Stomach (tissue), 9 donors: Measurements from ENCODE around the gene CCNG2. TPM values are rescaled to one million over a fixed set of nuclear protein-coding genes. Genes with fewer than 3 reads are reported as not detected.
A peak's percentile ranks its signal among the peaks of the same experiment; 100 is the strongest.
"Not testable (repeated sequence)": the region's sequence is repeated elsewhere in the genome, so short reads cannot be mapped to it uniquely, and the experiment has no call there.

ENCODE experiments used
- DNase-seq, 2 donors: peaks; one replicate each; pipeline versions ENCODE4 v3.0.0 to v3.0.0-alpha.2; 2013 to 2019
- H3K27ac ChIP-seq, 5 donors: fragments of 200-600 bp in 4 of 5; sonication (generic) in 4 of 5; one replicate each; pipeline ENCODE4 v1.5.1; 2013 to 2019; ENCODE audit warnings: mild to moderate bottlenecking in 1 of 5, moderate library complexity in 1 of 5
- H3K27me3 ChIP-seq, 3 donors: fragments of 200-600 bp; sonication (generic); one replicate each; pipeline ENCODE4 v1.5.1; 2017 to 2019; ENCODE audit warnings: mixed run types in 1 of 3
- H3K36me3 ChIP-seq, 4 donors: fragments of 200-600 bp; sonication (generic); 1 replicate in 3 of 4; 2 replicates in 1 of 4; pipeline ENCODE4 v1.5.1; 2016 to 2019
- H3K4me1 ChIP-seq, 4 donors: fragments of 200-600 bp; sonication (generic); one replicate each; pipeline ENCODE4 v1.5.1; 2016 to 2019
- H3K4me3 ChIP-seq, 4 donors: fragments of 200-600 bp; sonication (generic) in 3 of 4; one replicate each; pipeline ENCODE4 v1.5.1; 2016 to 2019; ENCODE audit warnings: mild to moderate bottlenecking in 1 of 4
- H3K9me3 ChIP-seq, 4 donors: fragments of 200-600 bp; sonication (generic); one replicate each; pipeline ENCODE4 v1.5.1; 2016 to 2019
- CTCF ChIP-seq, 7 experiments: fragments of 450-650 bp in 4 of 7; fragments of 200-600 bp in 3 of 7; sonication (generic) in 3 of 7; IDR thresholded peaks; one replicate each; pipeline ENCODE4 v1.5.1; 2016 to 2019; ENCODE audit warnings: antibody characterized with exemption in 7 of 7, control low read depth in 2 of 7, mild to moderate bottlenecking in 1 of 7
- EP300 ChIP-seq: sonication (generic); formaldehyde crosslinking; IDR thresholded peaks from one replicate; pipeline ENCODE4 v1.6.1; 2017; ENCODE audit warnings: antibody characterized with exemption
- POLR2A ChIP-seq, 4 donors: fragments of 450-650 bp; IDR thresholded peaks; one replicate each; pipeline ENCODE4 v1.6.1; 2016; ENCODE audit warnings: antibody characterized with exemption in 4 of 4, control low read depth in 2 of 4, mild to moderate bottlenecking in 1 of 4, moderate library complexity in 1 of 4
- POLR2AphosphoS5 ChIP-seq, 3 donors: sonication (generic); formaldehyde crosslinking; IDR thresholded peaks; one replicate each; pipeline ENCODE4 v1.6.1; 2016; ENCODE audit warnings: antibody characterized with exemption in 3 of 3
- WGBS, 5 donors: extraction: QIAGEN DNeasy Blood & Tissue Kit in 3 of 5; methylation state at CpG; one replicate each; pipeline versions ENCODE4 v1.1.5 to v1.1.7; 2013 to 2018; 5-methylcytosine and 5-hydroxymethylcytosine counted together
- intact Hi-C: fragments of 100-400 bp; cut with DNase I; formaldehyde crosslinking; loops from one replicate; pipeline ENCODE4 v1.15.1; 2023; ENCODE audit warnings: low total_unique reads
- polyA plus RNA-seq, 3 donors: library from polyadenylated mRNA; stranded (reverse); fragments of 200-250 nt; gene quantifications; one replicate each; pipeline ENCODE4 v1.2.3, GENCODE V29; 2013
- total RNA-seq, 5 donors: library from RNA; depleted of rRNA; stranded (reverse); fragments of >200 nt; gene quantifications; one replicate each; pipeline versions ENCODE4 v1.1.0 to v1.2.3, GENCODE V29; 2014 to 2016
- donor health status: healthy with polysubstance abuse.
- donor health status: Bipolar disorder and iron deficiency.
- donor health status: healthy.

Gene CCNG2
- total and polyA plus RNA-seq, 8 donors, result 1.2 to 62.8 (median 18.4) TPM

GRCh38 chr4:77127215-77127614 is 29.8 kb upstream of the CCNG2 start:
- no peaks in the 10 kb centered on the region for H3K27me3 ChIP-seq
- no peak for DNase-seq
- peak overlapping the region in 1 of 5 donors; percentile 9 for H3K27ac ChIP-seq
- intact Hi-C loops, result no loop called here
- WGBS, 5 donors, result 71 to 80% (median 74%) methylated on average over 2 of the region's 2 CpGs
- TF ChIP-seq CTCF (IDR thresholded peaks at IDR 0.05), result no peak
- no peak for TF ChIP-seq EP300
- TF ChIP-seq POLR2A (IDR thresholded peaks at IDR 0.05), result no peak
- no peak for TF ChIP-seq POLR2AphosphoS5 (IDR thresholded peaks at IDR 0.05)
- no peaks in the 10 kb centered on the region for H3K4me1 ChIP-seq
- no peak overlapping the region for H3K4me3 ChIP-seq
- no peaks in the 10 kb centered on the region for H3K36me3 ChIP-seq
- H3K9me3 ChIP-seq, result no peaks in the 10 kb centered on the region

GRCh38 chr4:77127837-77128621 is 29.0 kb upstream of the CCNG2 start:
- no peaks in the 10 kb centered on the region for H3K9me3 ChIP-seq
- no peaks in the 10 kb centered on the region for H3K36me3 ChIP-seq
- TF ChIP-seq POLR2AphosphoS5 (IDR thresholded peaks at IDR 0.05) (no peak), CTCF (IDR thresholded peaks at IDR 0.05) (no peak), EP300 (no peak), POLR2A (IDR thresholded peaks at IDR 0.05) (no peak)
- H3K4me3 ChIP-seq, result no peak overlapping the region
- no peaks in the 10 kb centered on the region for H3K27me3 ChIP-seq
- 62 to 65% (median 63%) methylated on average over 11 of the region's 11 CpGs for WGBS, 5 donors
- peak overlapping the region in 1 of 5 donors; percentile 9 for H3K27ac ChIP-seq
- no peaks in the 10 kb centered on the region for H3K4me1 ChIP-seq
- intact Hi-C loops, result no loop called here
- no peak for DNase-seq

- DNase-seq, result no peak
- Histone ChIP-seq H3K4me3 (no peak overlapping the region), H3K27me3 (no peaks in the 10 kb centered on the region), H3K36me3 (no peaks in the 10 kb centered on the region), H3K4me1 (no peaks in the 10 kb centered on the region), H3K27ac (no peak overlapping the region), H3K9me3 (no peaks in the 10 kb centered on the region)
- 80 to 93% (median 84%) methylated on average over 1 of the region's 1 CpG for WGBS, 5 donors
- intact Hi-C loops, result no loop called here
- TF ChIP-seq CTCF (IDR thresholded peaks at IDR 0.05) (no peak), EP300 (no peak), POLR2AphosphoS5 (IDR thresholded peaks at IDR 0.05) (no peak)
Observed at GRCh38 chr4:77132652-77133312, 24.2 kb upstream of the CCNG2 start.

- H3K4me3 ChIP-seq, DNase-seq, H3K27me3 ChIP-seq, H3K36me3 ChIP-seq, intact Hi-C loops, H3K4me1 ChIP-seq, H3K27ac ChIP-seq, H3K9me3 ChIP-seq: not testable (repeated sequence)
- 59 to 78% (median 75%) methylated on average over 6 of the region's 6 CpGs for WGBS, 5 donors
Observed at GRCh38 chr4:77137448-77137847, 19.6 kb upstream of the CCNG2 start.
